HEK293 (cell line): Measurements from ENCODE around the gene LTN1.

ENCODE experiments used
- EGR2 ChIP-seq: fragments of 450-650 bp; formaldehyde crosslinking; IDR thresholded peaks from 2 replicates; pipeline ENCODE4 v1.5.1; 2016; ENCODE audit warnings: low read depth, missing biosample characterization, missing genetic modification characterization
- MYNN ChIP-seq: fragments of 450-650 bp; formaldehyde crosslinking; IDR thresholded peaks from 2 replicates; pipeline ENCODE4 v1.5.1; 2016; ENCODE audit warnings: missing biosample characterization, missing genetic modification characterization, borderline replicate concordance
- OSR2 ChIP-seq: fragments of 450-650 bp; formaldehyde crosslinking; IDR thresholded peaks from 2 replicates; pipeline ENCODE4 v1.5.1; 2016; ENCODE audit warnings: missing biosample characterization, missing genetic modification characterization
- SP7 ChIP-seq: fragments of 450-650 bp; formaldehyde crosslinking; IDR thresholded peaks from 2 replicates; pipeline ENCODE4 v1.5.1; 2016; ENCODE audit warnings: missing biosample characterization, missing genetic modification characterization
- YY1 ChIP-seq: fragments of 450-650 bp; formaldehyde crosslinking; IDR thresholded peaks from 2 replicates; pipeline ENCODE4 v1.5.1; 2018; ENCODE audit warnings: missing biosample characterization, missing genetic modification characterization
- YY2 ChIP-seq: fragments of 450-650 bp; formaldehyde crosslinking; IDR thresholded peaks from 2 replicates; pipeline ENCODE4 v1.5.1; 2016; ENCODE audit warnings: missing biosample characterization, missing genetic modification characterization
- ZBTB17 ChIP-seq: fragments of 450-650 bp; formaldehyde crosslinking; IDR thresholded peaks from 2 replicates; pipeline ENCODE4 v1.5.1; 2016; ENCODE audit warnings: missing biosample characterization, missing genetic modification characterization
- ZBTB21 ChIP-seq: fragments of 450-650 bp; formaldehyde crosslinking; IDR thresholded peaks from 2 replicates; pipeline ENCODE4 v1.5.1; 2017; ENCODE audit warnings: missing biosample characterization, missing genetic modification characterization
- ZBTB7A ChIP-seq: fragments of 450-650 bp; formaldehyde crosslinking; IDR thresholded peaks from 2 replicates; pipeline ENCODE4 v1.5.1; 2016; ENCODE audit warnings: low read depth, missing biosample characterization, missing genetic modification characterization
- ZBTB8A ChIP-seq: fragments of 450-650 bp; formaldehyde crosslinking; IDR thresholded peaks from 2 replicates; pipeline ENCODE4 v1.5.1; 2016; ENCODE audit warnings: missing biosample characterization, missing genetic modification characterization
- ZEB2 ChIP-seq: fragments of 450-650 bp; formaldehyde crosslinking; IDR thresholded peaks from 2 replicates; pipeline ENCODE4 v1.5.1; 2016; ENCODE audit warnings: missing biosample characterization, missing genetic modification characterization
- ZFP3 ChIP-seq: fragments of 450-650 bp; formaldehyde crosslinking; IDR thresholded peaks from 2 replicates; pipeline ENCODE4 v1.5.1; 2016; ENCODE audit warnings: low read depth, missing biosample characterization, missing genetic modification characterization
- ZNF169 ChIP-seq: fragments of 450-650 bp; formaldehyde crosslinking; IDR thresholded peaks from 2 replicates; pipeline ENCODE4 v1.5.1; 2016; ENCODE audit warnings: missing biosample characterization, missing genetic modification characterization
- ZNF175 ChIP-seq: fragments of 450-650 bp; formaldehyde crosslinking; IDR thresholded peaks from 2 replicates; pipeline ENCODE4 v1.5.1; 2016; ENCODE audit warnings: missing biosample characterization, missing genetic modification characterization
- ZNF19 ChIP-seq: fragments of 450-650 bp; formaldehyde crosslinking; IDR thresholded peaks from 2 replicates; pipeline ENCODE4; 2016; ENCODE audit warnings: missing biosample characterization, missing genetic modification characterization, low read depth
- ZNF2 ChIP-seq: fragments of 450-650 bp; formaldehyde crosslinking; IDR thresholded peaks from 2 replicates; pipeline ENCODE4 v1.5.1; 2016; ENCODE audit warnings: missing biosample characterization, missing genetic modification characterization
- ZNF239 ChIP-seq: fragments of 450-650 bp; formaldehyde crosslinking; IDR thresholded peaks from 2 replicates; pipeline ENCODE4 v1.5.1; 2016; ENCODE audit warnings: missing biosample characterization, missing genetic modification characterization
- ZNF341 ChIP-seq: fragments of 450-650 bp; formaldehyde crosslinking; IDR thresholded peaks from 2 replicates; pipeline ENCODE4; 2016; ENCODE audit warnings: low read depth, missing biosample characterization, missing genetic modification characterization
- ZNF548 ChIP-seq: fragments of 450-650 bp; formaldehyde crosslinking; IDR thresholded peaks from 2 replicates; pipeline ENCODE4 v1.5.1; 2016; ENCODE audit warnings: missing biosample characterization, missing genetic modification characterization
- ZNF555 ChIP-seq: fragments of 450-650 bp; formaldehyde crosslinking; conservative IDR thresholded peaks from 2 replicates; pipeline ENCODE4 v1.5.1; 2017; ENCODE audit warnings: missing biosample characterization, mild to moderate bottlenecking, missing genetic modification characterization, inconsistent platforms
- ZNF585B ChIP-seq: fragments of 450-650 bp; formaldehyde crosslinking; IDR thresholded peaks from 2 replicates; pipeline ENCODE4 v1.5.1; 2016; ENCODE audit warnings: missing biosample characterization, missing genetic modification characterization
- ZNF596 ChIP-seq: fragments of 450-650 bp; IDR thresholded peaks from 2 replicates; pipeline ENCODE4 v1.5.0; 2018; ENCODE audit warnings: missing biosample characterization, mild to moderate bottlenecking, missing genetic modification characterization, moderate library complexity
- ZSCAN16 ChIP-seq: fragments of 450-650 bp; formaldehyde crosslinking; IDR thresholded peaks from 2 replicates; pipeline ENCODE4 v1.5.1; 2016; ENCODE audit warnings: missing biosample characterization, missing genetic modification characterization
- TF ChIP-seq, protein P1 (sequence below): fragments of 450-650 bp; formaldehyde crosslinking; IDR thresholded peaks from 2 replicates; pipeline ENCODE4 v1.5.1; 2016; ENCODE audit warnings: missing biosample characterization, missing genetic modification characterization, borderline replicate concordance
- TF ChIP-seq, protein P2 (sequence below): fragments of 450-650 bp; formaldehyde crosslinking; IDR thresholded peaks from 2 replicates; pipeline ENCODE4 v1.5.1; 2017; ENCODE audit warnings: missing biosample characterization, missing genetic modification characterization
- TF ChIP-seq, protein P3 (sequence below): fragments of 450-650 bp; formaldehyde crosslinking; IDR thresholded peaks from 2 replicates; pipeline ENCODE4 v1.5.1; 2016; ENCODE audit warnings: missing biosample characterization, missing genetic modification characterization
- TF ChIP-seq, protein P4 (sequence below): fragments of 450-650 bp; formaldehyde crosslinking; IDR thresholded peaks from 2 replicates; pipeline ENCODE4 v1.5.1; 2016; ENCODE audit warnings: missing biosample characterization, missing genetic modification characterization
- TF ChIP-seq, protein P5 (sequence below): fragments of 450-650 bp; formaldehyde crosslinking; optimal IDR thresholded peaks from 2 replicates; pipeline ENCODE3; 2016; ENCODE audit warnings: missing biosample characterization, mild to moderate bottlenecking, missing genetic modification characterization

Gene LTN1

DNA sequence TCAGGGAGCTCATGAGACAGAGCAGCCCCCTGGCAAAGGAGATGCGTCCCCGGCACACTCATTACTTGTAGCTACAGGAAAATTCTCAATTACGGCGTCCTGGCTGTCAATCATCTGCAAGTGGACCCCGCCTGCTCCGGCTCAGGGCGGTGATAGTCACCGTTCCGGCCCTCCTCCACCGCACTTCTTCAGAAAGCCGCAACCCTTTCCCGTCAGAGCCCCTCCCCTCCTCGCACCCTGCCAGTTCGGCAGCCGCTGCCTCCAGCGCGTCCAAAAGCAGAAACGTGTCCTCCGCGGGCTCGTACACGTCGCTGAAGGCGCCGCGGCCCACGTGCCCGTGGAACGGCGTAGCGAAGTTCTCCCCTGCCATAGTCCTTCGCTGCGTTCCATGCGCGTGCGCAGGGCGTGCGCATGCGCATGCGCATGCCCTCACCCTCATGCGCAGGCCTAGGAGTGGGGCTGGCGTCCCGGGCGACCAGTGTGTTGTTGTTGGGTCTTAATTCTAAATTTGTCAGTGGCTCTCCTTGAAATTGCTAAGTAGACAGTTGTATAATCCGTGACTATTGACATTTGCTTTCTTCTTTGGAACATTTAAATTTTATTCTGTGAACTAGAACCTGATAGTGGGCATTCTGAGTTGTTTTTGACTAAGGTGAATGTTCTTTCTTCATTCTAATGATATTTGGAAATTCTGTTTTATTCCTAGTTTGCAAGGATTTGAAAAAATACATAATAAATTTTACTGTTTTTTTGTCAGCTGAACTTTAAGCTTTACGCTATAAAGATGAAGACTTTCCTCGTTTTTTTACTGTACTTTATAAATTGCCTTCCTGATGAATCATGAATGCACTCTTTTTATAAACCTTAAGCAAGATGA lies 107.5 kb downstream of the LTN1 start (continued):
- TF ChIP-seq, protein P1, sequence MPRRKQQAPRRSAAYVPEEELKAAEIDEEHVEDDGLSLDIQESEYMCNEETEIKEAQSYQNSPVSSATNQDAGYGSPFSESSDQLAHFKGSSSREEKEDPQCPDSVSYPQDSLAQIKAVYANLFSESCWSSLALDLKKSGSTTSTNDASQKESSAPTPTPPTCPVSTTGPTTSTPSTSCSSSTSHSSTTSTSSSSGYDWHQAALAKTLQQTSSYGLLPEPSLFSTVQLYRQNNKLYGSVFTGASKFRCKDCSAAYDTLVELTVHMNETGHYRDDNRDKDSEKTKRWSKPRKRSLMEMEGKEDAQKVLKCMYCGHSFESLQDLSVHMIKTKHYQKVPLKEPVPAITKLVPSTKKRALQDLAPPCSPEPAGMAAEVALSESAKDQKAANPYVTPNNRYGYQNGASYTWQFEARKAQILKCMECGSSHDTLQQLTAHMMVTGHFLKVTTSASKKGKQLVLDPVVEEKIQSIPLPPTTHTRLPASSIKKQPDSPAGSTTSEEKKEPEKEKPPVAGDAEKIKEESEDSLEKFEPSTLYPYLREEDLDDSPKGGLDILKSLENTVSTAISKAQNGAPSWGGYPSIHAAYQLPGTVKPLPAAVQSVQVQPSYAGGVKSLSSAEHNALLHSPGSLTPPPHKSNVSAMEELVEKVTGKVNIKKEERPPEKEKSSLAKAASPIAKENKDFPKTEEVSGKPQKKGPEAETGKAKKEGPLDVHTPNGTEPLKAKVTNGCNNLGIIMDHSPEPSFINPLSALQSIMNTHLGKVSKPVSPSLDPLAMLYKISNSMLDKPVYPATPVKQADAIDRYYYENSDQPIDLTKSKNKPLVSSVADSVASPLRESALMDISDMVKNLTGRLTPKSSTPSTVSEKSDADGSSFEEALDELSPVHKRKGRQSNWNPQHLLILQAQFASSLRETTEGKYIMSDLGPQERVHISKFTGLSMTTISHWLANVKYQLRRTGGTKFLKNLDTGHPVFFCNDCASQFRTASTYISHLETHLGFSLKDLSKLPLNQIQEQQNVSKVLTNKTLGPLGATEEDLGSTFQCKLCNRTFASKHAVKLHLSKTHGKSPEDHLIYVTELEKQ (tag by site-specific recombination): peak; percentile 83; the same call in 1 of the 2 replicates
- peak; percentile 86 for TF ChIP-seq ZBTB17 (tag by site-specific recombination)
- TF ChIP-seq, protein P2, sequence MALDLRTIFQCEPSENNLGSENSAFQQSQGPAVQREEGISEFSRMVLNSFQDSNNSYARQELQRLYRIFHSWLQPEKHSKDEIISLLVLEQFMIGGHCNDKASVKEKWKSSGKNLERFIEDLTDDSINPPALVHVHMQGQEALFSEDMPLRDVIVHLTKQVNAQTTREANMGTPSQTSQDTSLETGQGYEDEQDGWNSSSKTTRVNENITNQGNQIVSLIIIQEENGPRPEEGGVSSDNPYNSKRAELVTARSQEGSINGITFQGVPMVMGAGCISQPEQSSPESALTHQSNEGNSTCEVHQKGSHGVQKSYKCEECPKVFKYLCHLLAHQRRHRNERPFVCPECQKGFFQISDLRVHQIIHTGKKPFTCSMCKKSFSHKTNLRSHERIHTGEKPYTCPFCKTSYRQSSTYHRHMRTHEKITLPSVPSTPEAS: 0 out of 2 replicates have a peak, but pooled peaks have one; percentile 38
- no peak for TF ChIP-seq ZNF555 (tag by site-specific recombination)
- peak; percentile 69 for TF ChIP-seq EGR2 (tag by site-specific recombination)
- no peak for TF ChIP-seq ZNF548 (tag by site-specific recombination)
- no peak for TF ChIP-seq ZNF175 (tag by site-specific recombination)
- TF ChIP-seq, protein P3, sequence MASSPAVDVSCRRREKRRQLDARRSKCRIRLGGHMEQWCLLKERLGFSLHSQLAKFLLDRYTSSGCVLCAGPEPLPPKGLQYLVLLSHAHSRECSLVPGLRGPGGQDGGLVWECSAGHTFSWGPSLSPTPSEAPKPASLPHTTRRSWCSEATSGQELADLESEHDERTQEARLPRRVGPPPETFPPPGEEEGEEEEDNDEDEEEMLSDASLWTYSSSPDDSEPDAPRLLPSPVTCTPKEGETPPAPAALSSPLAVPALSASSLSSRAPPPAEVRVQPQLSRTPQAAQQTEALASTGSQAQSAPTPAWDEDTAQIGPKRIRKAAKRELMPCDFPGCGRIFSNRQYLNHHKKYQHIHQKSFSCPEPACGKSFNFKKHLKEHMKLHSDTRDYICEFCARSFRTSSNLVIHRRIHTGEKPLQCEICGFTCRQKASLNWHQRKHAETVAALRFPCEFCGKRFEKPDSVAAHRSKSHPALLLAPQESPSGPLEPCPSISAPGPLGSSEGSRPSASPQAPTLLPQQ (tag by site-specific recombination): peak; percentile 97
- TF ChIP-seq ZNF169 (tag by site-specific recombination): no peak
- peak; percentile 95 for TF ChIP-seq ZFP3 (tag by site-specific recombination)
- TF ChIP-seq, protein P4, sequence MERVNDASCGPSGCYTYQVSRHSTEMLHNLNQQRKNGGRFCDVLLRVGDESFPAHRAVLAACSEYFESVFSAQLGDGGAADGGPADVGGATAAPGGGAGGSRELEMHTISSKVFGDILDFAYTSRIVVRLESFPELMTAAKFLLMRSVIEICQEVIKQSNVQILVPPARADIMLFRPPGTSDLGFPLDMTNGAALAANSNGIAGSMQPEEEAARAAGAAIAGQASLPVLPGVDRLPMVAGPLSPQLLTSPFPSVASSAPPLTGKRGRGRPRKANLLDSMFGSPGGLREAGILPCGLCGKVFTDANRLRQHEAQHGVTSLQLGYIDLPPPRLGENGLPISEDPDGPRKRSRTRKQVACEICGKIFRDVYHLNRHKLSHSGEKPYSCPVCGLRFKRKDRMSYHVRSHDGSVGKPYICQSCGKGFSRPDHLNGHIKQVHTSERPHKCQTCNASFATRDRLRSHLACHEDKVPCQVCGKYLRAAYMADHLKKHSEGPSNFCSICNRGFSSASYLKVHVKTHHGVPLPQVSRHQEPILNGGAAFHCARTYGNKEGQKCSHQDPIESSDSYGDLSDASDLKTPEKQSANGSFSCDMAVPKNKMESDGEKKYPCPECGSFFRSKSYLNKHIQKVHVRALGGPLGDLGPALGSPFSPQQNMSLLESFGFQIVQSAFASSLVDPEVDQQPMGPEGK: peak; percentile 92
- no peak for TF ChIP-seq ZBTB21 (tag by site-specific recombination)
- no peak for TF ChIP-seq ZNF596 (tag by site-specific recombination)
- TF ChIP-seq ZBTB8A: peak; percentile 59
- no peak for TF ChIP-seq ZBTB7A (tag by site-specific recombination)
- no peak for TF ChIP-seq MYNN (tag by site-specific recombination)
- peak; percentile 47; the same call in 1 of the 2 replicates for TF ChIP-seq OSR2 (tag by site-specific recombination)
- TF ChIP-seq ZNF19 (tag by site-specific recombination): no peak
- TF ChIP-seq, protein P5, sequence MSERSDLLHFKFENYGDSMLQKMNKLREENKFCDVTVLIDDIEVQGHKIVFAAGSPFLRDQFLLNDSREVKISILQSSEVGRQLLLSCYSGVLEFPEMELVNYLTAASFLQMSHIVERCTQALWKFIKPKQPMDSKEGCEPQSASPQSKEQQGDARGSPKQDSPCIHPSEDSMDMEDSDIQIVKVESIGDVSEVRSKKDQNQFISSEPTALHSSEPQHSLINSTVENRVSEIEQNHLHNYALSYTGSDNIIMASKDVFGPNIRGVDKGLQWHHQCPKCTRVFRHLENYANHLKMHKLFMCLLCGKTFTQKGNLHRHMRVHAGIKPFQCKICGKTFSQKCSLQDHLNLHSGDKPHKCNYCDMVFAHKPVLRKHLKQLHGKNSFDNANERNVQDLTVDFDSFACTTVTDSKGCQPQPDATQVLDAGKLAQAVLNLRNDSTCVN (tag by site-specific recombination): peak; percentile 100
- no peak for TF ChIP-seq ZNF239 (tag by site-specific recombination)
- peak; percentile 87; the same call in 1 of the 2 replicates for TF ChIP-seq ZEB2 (tag by site-specific recombination)
- peak; percentile 97 for TF ChIP-seq ZNF2 (tag by site-specific recombination)
- TF ChIP-seq ZSCAN16 (tag by site-specific recombination): no peak
- peak; percentile 94 for TF ChIP-seq SP7 (tag by site-specific recombination)
- TF ChIP-seq ZNF585B (tag by site-specific recombination): no peak
- TF ChIP-seq ZNF341 (tag by site-specific recombination): peak; percentile 84
- peak; percentile 75; the same call in 1 of the 2 replicates for TF ChIP-seq YY1 (tag by site-specific recombination)
- no peak; the same call in 1 of the 2 replicates for TF ChIP-seq YY2
